ENCODE data around the gene ATG13.

ATG13 gene

DNA sequence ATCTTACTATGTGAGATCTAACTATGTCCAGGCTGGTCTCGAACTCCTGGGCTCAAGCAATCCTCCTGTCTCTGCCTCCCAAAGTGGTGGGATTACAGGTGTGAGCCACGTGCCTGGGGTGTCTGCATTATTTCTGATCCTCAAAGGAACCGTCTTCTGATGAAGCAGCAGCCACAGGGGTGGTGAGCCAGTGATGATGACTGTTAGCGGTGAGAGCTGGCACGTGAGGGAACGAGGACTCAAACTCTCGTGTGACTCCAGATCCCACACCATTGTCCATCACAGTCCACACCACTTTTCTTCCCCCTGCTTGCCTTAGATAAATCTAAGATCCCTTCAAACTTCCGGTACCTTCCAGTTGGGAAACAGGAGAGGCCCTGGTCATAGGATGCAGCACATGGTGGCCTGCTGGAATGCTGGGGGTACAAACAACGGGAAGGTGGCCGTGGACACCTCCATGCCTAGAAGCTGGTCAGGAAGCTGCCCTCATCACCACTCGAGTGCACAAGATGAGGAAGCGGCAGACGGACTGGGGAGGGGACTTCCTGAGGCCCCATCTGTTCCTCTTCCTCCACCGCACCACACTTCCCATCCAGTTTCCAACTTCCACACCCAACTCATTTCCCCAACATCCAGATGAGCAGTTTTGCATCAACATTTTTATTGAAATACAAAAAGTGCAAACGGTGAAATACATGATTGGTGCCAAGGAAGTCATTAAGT, 59.2 kb downstream of the ATG13 start:
- no peak for DNase-seq (ENCODE audit: low read depth in 2 of 2)

DNA sequence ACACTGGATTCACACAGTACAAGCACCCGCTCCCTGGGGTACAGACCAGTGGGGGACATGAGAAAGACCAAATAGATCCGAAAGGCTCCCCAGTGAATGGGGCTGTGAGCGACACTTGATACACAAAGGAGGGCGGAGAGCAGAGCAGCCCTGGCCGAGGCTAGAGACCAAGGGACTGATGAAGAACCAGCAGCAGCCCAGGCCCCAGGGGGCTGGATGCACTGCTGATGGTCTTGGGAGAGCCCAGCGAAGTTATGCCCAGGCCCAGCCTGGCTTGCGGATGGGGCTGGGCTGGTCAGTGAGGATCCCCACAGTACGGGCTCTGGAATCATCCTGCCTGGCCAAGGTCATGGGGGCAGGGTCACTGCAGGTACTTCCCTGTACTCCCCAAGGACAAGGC, 59.8 kb downstream of the ATG13 start:
- DNase-seq (ENCODE audit: low read depth in 2 of 2) = no peak

DNA sequence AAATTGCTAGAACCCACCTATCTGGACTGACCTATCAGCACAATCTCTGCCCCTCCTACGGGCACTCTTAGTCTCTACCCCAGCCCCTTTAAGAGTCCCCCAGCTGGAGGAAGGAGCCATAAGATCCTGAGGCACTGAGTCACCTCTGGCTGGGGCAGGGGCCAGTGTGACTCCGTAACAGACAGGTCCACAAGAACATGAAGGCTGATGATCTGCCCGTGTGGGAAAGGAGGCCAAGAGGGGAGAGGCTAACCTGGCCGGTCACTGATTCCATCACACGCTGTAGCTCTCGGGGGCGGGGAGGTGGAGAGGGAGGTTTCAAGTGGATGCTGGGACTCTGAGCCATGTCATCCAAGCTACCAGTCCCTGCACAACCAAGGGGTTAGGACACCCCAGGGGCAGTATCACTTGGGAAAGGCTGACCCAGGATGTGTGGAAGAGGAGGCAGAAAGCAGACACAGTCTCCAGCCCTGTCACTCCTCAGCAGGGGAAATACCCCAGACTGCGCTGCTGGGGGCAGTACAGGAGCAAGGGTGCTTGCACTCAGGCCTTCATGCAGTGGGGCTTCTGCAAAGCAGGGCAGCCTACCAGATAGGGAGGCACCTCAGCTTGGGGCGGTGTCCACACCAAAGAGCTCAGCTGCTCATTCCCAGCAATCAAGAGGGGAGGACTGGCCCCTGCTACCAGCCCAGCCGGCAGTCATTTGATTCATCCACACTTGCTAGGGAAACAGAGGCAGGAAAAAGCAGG, 60.8 kb downstream of the ATG13 start:
- no peak for DNase-seq (ENCODE audit: low read depth in 2 of 2)

DNA sequence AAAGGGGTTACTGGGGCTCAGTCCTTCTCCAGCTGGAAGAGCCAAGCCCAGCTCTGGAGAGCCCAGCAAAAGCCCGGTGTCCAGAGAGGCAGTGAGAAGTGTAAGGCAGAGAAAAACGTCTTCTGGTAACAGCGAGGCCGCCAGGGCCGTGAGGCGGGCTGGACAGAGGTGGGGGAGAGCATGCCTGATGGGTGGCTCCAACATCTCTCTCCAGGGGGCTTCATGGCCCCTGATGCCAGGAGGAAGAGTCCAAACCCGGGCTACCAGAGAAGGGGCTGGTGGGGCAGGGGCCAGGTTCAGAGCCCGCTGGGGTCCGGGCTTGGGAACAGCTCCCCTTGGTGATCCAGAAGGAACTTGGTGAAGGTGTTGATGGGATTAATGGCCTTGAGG, 61.4 kb downstream of the ATG13 start:
- no peak for DNase-seq (ENCODE audit: low read depth in 2 of 2)

DNA sequence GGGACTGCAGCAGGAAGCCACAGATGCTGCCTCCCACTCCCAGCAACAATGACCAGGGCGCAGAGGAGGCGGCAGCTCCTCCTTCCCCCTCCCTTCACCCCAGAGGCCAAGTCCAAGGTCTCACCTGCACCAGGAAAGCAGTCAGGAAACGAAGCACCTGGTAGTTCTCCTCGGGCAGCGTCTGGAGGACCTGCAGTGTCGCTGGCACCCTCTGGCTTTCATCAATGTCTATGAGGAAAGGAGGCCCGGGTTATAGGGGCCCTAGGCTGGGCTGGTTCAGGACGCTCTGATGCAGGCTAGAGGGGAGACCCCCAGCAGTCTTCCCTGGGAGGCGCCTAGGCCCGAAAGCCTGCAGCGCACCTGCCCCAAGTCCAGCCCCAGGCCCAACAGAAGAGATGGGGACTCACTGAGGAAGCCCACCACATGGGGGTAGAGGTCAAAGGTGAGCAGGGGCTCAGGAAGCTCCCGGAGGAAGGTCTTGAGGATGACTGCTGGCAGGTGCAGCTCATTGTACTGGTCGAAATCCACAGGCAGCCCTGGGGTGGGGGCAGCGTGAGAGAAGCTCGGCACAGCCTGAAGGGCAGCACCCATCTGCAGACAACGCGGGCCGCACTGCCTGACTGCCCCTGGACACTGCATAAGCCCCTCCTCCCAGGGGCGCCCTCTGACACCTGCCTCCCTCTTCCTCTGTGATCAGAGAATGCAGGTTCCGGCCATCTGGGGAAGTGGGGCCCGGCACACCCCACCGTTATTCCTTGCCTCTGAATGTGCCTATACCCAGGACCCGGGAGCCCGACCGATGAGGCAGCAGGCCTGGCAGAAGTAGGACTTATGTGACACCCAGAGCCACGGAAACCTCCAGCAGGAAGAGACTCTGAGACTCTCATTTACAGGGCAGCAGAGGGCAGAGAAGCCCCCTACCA, 62.1 kb downstream of the ATG13 start:
- no peak for DNase-seq (ENCODE audit: low read depth in 2 of 2)

DNA sequence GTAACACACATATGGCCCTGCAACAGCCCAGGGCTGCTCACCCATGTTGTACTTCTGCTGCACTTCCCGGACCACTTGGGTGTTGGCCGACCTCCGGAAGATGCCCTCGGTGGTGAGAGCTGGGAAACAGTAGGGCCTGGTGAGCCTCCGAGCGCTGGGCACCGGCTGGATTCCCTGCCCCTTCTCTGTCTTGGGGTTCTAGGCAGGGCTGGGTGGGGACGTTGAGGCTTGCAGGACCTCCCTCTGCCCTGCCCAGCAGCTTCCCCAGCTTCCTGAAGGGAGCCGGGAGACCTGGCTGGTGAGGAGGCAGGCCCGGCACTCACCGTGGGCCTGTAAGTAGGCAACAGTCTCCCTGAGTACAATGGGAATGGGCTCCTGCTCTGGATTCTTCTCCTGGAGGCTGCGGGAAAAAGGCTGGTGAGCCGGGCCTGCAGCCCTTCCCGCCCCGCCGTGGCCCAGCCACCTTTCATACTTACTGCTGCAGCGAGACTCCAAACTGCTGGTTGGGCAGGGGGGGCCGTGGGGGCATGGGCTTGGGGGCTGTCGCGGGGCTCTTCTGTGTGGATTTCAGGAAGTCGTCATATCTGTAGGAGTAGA, 62.9 kb downstream of the ATG13 start:
- DNase-seq (ENCODE audit: low read depth in 2 of 2) = no peak

DNA sequence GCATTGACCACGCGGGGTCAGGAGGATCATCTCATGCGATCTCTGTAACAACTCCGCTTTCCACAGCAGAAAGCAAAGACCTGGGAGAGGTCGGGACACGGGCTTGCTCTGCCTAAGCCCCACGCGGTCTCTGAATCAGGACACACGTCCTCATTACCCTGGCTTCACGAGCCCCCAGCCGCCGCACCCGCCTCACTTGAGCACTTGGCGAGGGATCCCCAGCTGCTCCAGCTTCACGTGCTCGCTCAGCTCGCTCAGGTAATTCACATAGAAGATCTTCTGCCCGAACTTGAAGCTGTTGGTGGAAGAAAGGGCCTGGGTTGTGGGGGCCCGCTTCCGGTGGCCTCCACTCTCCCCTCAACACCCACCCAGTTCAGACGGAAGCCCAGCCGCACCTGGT, 63.5 kb downstream of the ATG13 start:
- no peak for DNase-seq (ENCODE audit: low read depth in 2 of 2)

DNA sequence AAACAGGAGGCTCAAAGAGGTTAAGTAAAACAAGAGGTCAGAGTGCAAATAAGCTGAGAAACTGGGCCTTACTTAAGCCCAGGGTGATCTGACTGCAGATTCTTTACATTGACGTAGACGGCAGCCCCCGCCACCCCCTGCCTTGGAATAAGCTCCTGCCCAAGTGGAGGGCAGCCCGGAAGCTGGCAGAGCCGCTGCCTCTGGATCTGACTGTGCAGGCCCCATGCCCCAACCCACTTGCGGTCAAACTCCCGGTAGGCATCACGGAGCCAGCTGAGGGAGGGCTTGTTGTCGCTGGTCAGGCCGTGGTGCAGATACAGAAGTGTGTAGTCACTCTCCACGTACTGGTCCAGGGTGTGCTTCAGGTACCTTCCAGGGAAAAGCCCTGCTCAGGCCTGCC, 64.5 kb downstream of the ATG13 start:
- no peak for DNase-seq (ENCODE audit: low read depth in 2 of 2)

DNA sequence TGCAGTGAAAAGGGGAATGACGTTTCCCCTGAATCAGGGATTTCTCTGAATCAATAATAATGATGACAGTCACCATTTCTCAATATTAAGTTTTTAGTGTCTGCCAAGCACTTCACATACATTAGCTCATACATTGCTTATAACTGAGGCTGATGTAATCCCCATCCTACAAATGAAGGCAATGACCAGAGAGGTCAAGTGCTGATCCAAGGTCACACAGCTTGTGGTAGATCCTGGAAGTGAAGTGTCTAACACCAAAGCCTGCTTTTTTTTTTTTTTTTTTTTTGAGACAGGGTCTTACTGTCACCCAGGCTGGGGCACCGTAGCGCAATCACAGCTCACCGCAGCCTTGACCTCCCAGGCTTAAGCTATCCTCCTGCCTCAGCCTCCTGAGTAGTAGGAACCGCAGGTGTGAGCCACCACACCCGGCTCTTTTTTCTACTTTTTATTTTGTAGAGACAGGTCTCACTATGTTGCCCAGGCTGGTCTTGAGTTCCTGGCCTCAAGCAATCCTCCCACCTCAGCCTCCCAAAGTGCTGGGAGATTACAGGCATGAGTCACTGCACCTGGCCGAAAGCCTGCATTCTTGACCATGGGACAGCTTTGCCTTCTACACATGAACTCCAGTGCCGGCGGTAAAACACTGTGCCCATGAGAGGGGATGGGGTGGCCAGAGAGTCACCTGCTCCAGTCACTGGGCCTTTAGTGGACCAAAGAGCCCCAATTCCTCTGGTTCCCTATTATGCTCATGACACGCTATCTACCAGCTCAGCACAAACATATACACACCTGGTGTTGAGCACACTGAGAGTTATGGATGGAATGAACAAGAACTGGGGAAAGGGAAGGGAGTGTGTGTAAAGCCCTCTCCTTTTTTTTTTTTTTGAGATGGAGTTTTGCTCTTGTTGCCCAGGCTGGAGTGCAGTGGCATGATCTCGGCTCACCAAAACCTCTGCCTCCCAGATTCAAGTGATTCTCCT, 65.7 kb downstream of the ATG13 start:
- DNase-seq (ENCODE audit: low read depth in 2 of 2) = no peak

DNA sequence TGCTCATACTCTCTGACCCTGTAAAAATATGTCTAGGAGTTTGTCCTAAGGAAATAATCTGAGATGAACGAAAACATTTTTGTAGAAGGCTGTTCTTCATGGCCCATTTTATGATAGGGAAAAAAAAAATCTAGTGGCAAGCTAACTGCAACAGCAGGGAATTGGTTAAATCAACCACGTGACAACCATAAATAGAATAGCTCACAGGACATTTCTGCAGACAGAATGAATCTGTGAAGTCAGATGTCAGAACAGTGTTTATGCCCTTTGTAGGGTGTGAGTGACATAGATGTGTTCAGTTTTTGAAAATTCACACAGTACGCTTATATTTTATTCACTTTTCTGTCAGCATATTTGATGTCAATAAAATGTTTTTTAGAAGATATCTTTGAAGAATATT, 67.0 kb downstream of the ATG13 start:
- no peak for DNase-seq (ENCODE audit: low read depth in 2 of 2)

DNA sequence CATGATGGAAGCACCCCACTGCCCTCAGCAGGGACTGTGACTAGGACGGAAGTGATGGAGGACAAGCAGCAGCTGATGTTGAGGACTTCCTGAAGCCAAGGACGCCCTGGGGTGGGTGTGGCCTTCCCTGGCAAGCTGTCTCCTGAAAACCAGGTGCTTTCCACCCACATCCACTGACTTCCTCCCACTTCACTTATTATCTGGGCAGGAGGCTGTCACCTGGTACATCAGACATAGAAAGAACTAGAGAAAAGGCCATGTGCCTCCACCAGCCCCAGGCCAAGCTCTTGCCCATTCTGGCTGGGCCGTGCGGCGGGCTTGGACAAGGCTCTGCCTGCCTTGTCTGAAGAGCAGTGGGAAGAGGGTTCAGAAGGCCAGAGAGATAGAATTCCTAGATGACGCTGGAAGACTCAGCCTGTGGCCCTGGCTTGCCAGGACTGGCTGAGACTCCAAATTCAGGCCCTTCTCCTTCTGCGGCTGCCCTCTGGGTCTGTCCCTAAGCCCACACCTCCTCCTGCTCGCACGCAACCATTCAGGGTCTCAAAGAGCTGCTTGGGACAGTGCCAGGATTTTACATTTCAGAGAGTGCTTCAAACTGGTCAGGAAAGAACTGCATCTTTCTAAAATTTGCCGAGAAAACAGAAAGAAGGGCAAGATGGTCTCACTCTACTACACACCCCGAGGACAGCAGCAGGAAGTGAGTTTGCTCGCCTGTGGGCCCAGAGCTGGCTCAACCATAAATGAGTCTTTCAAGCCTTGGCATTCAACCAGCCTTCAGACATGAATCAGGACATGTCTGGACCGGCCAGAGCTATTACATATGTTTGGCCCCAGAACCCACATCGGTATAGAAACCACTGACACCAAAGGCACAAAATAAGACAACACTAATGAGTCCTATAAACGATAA, 69.8 kb downstream of the ATG13 start:
- no peak for DNase-seq (ENCODE audit: low read depth in 2 of 2)

DNA sequence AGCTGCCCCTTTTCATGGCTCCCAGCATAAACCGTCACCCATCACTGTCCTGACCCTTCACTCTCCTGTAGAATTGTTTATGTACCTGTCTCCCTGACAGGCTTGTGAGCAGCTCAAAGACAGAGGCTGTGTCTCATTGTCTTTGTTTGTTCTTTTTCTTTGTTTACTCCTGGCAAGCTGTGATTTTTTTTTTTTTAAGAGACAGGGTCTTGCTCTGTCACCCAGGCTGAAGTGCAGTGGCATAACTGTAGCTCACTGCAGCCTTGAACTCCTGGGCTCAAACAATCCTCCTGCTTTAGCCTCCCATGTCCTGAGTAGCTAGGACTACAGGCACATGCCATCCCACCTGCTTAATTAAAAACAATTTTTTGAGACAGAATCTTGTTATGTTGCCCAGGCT, 73.3 kb downstream of the ATG13 start:
- no peak for DNase-seq (ENCODE audit: low read depth in 2 of 2)

DNA sequence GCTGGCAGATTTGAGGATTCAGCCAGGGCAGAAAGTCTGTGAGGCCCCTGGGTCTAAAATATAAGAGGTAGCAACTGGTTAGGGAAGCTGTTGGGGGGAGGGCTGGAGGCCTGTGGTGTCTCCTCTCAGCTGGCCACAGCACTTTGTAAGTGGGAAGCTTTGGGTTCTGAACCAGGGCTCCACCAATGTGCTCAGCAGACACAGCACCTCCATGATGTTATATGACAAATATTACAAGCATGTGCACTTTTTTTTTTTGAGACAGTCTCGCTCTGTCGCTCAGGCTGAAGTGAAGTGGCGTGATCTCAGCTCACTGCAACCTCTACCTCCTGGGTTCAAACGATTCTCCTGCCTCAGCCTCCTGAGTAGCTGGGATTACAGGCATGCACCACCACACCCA, 75.1 kb downstream of the ATG13 start:
- no peak for DNase-seq (ENCODE audit: low read depth in 2 of 2)

DNA sequence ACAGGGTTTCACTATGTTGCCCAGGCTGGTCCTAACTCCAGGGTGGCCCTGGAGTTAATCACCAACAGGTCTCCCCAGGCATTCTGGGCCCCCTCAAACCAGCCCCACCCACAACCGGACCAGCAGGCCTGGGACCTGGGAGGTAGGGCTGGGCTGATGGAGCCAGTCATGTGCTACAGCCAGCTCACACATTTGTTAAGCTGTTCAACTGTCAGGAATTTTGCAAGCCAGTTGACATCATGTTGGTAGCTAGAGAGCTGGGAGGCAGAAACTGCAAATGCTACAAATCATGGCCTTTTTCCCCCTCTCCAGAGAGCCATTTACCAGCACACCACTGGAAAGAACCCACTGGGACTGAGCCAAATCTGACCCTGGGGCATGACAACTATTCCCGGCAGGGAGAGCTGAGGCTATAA, 76.3 kb downstream of the ATG13 start:
- no peak for DNase-seq (ENCODE audit: low read depth in 2 of 2)

DNA sequence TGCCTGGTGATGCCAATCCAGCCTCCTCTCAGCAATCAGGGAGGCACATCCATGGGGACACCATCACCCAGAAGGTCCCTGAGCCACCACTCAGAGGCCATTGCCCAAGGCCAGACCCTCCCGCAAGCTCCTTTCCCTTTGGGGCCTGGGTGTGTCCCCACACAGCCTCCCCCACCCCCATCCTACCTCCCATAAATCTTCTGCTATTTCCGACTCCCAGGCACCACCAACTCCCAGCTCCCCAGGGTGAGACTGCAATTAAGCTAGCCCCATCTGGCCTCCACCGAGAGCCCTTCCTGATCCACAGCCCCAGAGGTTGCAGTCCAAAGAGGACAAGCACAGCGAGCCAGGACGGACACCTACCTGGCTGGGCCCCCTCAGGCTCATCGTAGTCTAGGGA, 76.7 kb downstream of the ATG13 start:
- DNase-seq (ENCODE audit: low read depth in 2 of 2) = no peak

DNA sequence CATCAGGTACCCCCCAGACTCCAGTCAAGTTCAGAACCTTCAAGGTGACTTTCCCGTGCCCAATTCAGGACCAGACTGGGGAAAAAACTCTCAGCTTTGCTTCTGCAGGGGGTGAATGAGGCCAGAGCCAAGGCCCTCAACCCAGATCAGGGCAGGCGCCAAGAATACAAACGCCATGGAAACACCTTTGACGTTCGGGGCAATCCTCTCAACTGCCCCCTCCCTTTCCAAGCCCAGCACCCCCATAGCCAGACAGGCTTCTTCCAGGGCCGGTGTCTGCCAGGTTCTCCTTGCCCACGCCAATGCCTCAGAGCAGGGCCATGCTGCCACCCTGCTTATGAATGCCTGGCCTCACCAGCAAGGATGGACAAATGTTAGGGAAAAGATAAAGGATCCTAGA, 77.3 kb downstream of the ATG13 start:
- DNase-seq (ENCODE audit: low read depth in 2 of 2) = no peak

DNA sequence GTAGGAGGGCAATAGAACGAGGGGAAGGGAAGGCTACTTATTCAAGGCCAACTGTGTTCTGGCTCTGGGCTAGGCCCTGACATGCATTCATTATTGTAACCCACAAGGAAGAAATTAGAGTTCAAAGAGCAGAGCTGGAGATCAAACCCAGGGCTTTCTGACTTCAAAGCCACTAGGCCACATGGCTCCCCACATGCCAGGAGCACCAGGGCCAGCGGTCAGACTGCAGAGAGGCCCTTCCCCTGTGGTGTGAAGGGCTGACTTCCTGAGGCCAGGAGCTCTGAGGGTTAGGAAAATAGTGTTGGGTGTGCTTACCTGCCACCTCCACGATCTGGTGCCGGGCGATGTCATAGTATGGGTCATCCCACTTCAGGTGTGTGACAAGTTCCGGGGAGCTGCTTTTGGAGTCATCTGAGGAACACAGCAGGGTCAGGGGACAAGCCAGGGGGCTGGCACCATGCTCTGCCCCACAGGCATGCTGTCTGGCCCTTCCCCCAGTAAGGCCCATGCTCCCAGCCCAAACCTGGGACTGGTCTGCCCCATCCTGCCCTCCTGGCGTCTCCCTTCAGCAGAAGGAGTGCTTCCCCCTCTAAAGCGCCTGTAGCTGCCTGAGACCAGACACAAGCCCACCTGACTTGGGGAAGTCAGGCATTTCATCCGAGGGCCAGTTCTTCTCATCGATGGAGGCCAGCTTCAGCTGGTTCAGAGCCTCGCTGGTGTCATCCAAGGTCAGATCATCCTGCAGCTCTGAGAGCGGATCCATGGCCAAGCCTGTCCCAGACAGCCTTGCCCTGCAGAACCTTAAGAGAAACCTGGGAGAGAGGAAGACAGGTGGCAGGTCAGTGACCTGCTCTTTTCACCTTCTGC, 78.2 kb downstream of the ATG13 start:
- DNase-seq (ENCODE audit: low read depth in 2 of 2) = no peak

DNA sequence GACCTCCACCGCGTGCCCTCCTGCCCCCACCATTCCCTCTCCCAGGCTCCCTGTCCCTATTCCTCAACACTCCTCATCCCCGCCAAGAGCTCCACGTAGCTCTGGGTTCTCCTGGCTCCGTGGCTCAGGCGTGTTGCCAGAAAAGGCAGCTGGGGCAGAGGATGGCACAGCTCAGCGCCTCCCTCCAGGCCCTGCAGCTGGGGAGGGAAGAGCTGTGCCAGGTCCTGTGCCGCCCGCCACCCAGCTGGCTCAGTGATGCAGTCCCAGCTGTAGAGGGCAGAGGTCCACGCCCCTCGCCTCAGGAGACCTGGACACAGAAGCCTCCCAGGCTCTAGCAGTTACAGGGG, 78.8 kb downstream of the ATG13 start:
- no peak for DNase-seq (ENCODE audit: low read depth in 2 of 2)

DNA sequence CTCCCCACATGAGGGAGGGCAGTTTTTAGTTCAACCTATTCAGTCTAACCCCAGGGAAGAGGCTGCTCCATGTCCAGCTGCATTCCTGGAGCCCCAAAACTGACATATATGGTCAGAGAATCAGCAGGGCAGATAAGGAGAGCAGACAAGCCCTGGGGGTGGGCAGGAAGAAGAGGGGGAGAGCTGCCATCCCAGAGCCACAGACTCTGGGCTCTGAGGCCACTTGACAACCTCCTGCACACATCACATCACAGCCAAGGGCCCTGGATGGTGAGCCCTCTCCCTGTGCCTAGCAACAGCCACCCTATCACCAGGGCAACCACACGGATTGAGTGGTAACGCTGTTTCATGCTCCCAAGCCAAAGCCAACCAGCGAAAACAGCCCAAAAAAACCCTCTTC, 80.0 kb downstream of the ATG13 start:
- no peak for DNase-seq (ENCODE audit: low read depth in 2 of 2)

All from stimulated activated CD4-positive, alpha-beta T cell treated with anti-CD3 and anti-CD28 coated beads, Interleukin-4, amount 100 ng/mL, for 48 hours (primary cell).